Left lung (tissue), 10 donors: ENCODE data around the gene ITSN1. TPM values are rescaled to one million over a fixed set of nuclear protein-coding genes. Genes with fewer than 3 reads are reported as not detected.

Experiments
- ATAC-seq: fragments of 200-7000 bp; cut with Tn5 transposase; one replicate; pipeline ENCODE4 v1.9.1; 2020; ENCODE audit warnings: moderate library complexity
- DNase-seq, 4 donors: peaks; one replicate each; pipeline ENCODE4 v3.0.0-alpha.2; 2013 to 2020
- H3K27ac ChIP-seq, 2 donors: fragments of 200-600 bp; sonication (generic) in 1 of 2; one replicate each; pipeline versions ENCODE4 v1.5.0 to v1.8.0; 2020 to 2021
- H3K27me3 ChIP-seq, 2 donors: fragments of 200-600 bp; sonication (generic) in 1 of 2; one replicate each; pipeline versions ENCODE4 v1.5.0 to v1.8.0; 2020 to 2021
- H3K36me3 ChIP-seq, 2 donors: fragments of 200-600 bp; sonication (generic) in 1 of 2; one replicate each; pipeline versions ENCODE4 v1.5.0 to v1.8.0; 2020 to 2021
- H3K4me1 ChIP-seq, 2 donors: fragments of 200-600 bp; one replicate each; pipeline ENCODE4 v1.8.0; 2021
- H3K4me3 ChIP-seq, 2 donors: fragments of 200-600 bp; sonication (generic) in 1 of 2; one replicate each; pipeline versions ENCODE4 v1.5.0 to v1.8.0; 2020 to 2021; ENCODE audit warnings: mild to moderate bottlenecking in 1 of 2
- H3K9me3 ChIP-seq, 2 donors: fragments of 200-600 bp; sonication (generic) in 1 of 2; one replicate each; pipeline versions ENCODE4 v1.5.0 to v1.8.0; 2020 to 2021
- intact Hi-C, 2 donors: fragments of 100-400 bp; cut with DNase I; formaldehyde crosslinking; loops; one replicate each; pipeline versions ENCODE4 v1.11.2 to v1.14.2; 2022
- polyA plus RNA-seq, 6 donors: library from polyadenylated mRNA; unstranded; fragments of 120-200 nt; gene quantifications; one replicate each; pipeline ENCODE4 v1.2.1, GENCODE V29; 2013; ENCODE audit not compliant: insufficient read length in 6 of 6
- total RNA-seq, 2 donors: library from RNA; stranded (reverse); fragmentation: NEBNext Ultra II Directional; extraction: Animal tissue kit (Norgen Biotek cat#: 25700); gene quantifications; one replicate each; pipeline ENCODE4 v1.2.1, GENCODE V29; 2021
- TF ChIP-seq, protein P1 (sequence below), 2 donors: fragments of 200-600 bp; sonication (generic) in 1 of 2; IDR thresholded peaks; one replicate each; pipeline versions ENCODE4 v1.5.0 to v1.8.0; 2021; ENCODE audit warnings: antibody characterized with exemption in 2 of 2
- donor health status: DM: no; HTN: yes; CAD: no.
- donor health status: DM: no; HTN: no; CAD: no.

Gene ITSN1
- total and polyA plus RNA-seq, 8 donors = 38.9 to 59.1 (median 50.8) TPM

DNA sequence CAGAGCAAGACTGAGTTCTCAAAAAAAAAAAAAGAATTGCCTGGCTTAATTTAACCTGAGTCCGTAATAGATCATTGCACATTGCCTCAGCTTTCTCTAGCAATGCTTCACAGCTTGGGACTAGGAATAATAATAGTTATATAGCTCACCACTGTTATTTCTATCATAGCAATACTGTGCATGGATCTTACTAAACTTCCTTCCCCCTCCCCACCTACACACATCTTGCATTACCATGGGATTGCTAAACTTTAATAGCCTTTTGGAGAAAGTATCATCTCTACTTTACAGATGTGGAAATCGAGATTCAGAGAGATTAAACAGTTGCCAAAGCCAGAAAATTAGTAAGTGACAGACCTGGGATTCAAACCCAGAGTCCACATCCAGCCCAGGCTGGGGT is 173.9 kb downstream of the ITSN1 start:
- Histone ChIP-seq H3K4me1 (peaks cover 7 to 56% of the 10 kb centered on the region in 2 donors), H3K4me3 (no peak overlapping the region), H3K36me3 (peaks cover 0 to 19% of the 10 kb centered on the region in 2 donors), H3K27me3 (no peaks in the 10 kb centered on the region), H3K9me3 (no peaks in the 10 kb centered on the region), H3K27ac (no peak overlapping the region)
- intact Hi-C loops = no loop called here
- ATAC-seq = no peak
- TF ChIP-seq, protein P1, sequence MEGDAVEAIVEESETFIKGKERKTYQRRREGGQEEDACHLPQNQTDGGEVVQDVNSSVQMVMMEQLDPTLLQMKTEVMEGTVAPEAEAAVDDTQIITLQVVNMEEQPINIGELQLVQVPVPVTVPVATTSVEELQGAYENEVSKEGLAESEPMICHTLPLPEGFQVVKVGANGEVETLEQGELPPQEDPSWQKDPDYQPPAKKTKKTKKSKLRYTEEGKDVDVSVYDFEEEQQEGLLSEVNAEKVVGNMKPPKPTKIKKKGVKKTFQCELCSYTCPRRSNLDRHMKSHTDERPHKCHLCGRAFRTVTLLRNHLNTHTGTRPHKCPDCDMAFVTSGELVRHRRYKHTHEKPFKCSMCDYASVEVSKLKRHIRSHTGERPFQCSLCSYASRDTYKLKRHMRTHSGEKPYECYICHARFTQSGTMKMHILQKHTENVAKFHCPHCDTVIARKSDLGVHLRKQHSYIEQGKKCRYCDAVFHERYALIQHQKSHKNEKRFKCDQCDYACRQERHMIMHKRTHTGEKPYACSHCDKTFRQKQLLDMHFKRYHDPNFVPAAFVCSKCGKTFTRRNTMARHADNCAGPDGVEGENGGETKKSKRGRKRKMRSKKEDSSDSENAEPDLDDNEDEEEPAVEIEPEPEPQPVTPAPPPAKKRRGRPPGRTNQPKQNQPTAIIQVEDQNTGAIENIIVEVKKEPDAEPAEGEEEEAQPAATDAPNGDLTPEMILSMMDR (IDR thresholded peaks at IDR 0.05) = no peak
- DNase-seq = no peak

DNA sequence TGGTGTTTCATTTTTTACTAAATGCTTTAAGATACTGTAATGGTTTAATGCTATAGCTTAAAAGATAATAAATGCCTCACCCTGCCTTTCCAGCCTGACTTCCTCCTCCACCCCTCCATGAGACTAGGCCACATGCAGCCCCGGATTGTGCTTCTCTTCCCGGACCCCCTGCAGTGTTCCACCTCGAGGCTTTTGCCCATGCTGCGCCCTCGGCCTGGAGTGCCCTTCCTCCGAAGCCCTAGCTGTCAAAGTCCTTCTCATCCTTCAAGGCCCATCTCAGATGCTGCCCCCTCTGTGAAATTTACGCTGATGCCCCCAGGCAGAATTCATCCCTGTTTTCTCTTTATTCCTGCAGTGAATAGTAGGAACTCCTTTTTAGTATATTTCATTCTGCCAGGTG is 174.8 kb downstream of the ITSN1 start:
- Histone ChIP-seq H3K4me1 (peaks cover 5 to 46% of the 10 kb centered on the region in 2 donors), H3K9me3 (no peaks in the 10 kb centered on the region), H3K27ac (no peak overlapping the region), H3K36me3 (peaks cover 0 to 19% of the 10 kb centered on the region in 2 donors), H3K27me3 (no peaks in the 10 kb centered on the region), H3K4me3 (no peak overlapping the region)
- intact Hi-C loops = no loop called here
- ATAC-seq = no peak
- no peak for DNase-seq
- TF ChIP-seq, protein P1 (IDR thresholded peaks at IDR 0.05) = no peak

DNA sequence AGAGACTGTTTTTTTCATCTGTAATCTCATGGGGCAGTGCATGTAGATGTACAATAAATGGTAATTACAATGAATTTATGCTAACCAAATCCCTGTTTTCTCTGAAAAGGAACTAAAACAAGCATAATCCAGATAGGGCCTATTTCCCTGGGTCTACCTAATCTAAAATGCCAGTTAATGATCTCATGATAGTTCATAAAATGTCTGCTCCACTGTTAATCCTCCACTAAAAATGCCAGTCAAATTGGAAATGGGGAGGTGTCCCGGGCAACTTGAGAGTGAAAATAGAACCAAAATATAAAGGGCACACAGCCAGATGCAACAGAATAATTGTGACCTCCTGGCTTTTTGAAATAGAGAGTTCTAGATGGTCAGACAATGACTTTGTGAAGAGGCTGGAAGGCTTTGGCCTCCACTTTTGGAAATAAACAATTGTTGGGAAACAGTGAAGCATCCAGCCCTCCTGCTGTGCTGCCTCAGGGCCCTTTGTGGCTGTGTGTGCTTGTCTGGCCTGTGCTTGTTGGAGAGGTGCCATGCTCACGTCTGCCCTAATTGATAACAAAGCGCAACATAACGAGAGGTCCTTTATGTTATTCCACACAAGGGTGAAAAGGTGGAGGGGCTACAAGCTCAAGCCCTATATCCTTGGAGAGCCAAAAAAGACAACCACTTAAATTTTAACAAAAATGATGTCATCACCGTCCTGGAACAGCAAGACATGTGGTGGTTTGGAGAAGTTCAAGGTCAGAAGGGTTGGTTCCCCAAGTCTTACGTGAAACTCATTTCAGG is 175.6 kb downstream of the ITSN1 start:
- Histone ChIP-seq H3K27ac (no peak overlapping the region), H3K9me3 (no peaks in the 10 kb centered on the region), H3K36me3 (peaks cover 0 to 19% of the 10 kb centered on the region in 2 donors), H3K4me1 (peaks cover 5 to 40% of the 10 kb centered on the region in 2 donors), H3K27me3 (no peaks in the 10 kb centered on the region), H3K4me3 (no peak overlapping the region)
- TF ChIP-seq, protein P1 (IDR thresholded peaks at IDR 0.05) = no peak
- DNase-seq (no peak), ATAC-seq (no peak)
- intact Hi-C loops = no loop called here

DNA sequence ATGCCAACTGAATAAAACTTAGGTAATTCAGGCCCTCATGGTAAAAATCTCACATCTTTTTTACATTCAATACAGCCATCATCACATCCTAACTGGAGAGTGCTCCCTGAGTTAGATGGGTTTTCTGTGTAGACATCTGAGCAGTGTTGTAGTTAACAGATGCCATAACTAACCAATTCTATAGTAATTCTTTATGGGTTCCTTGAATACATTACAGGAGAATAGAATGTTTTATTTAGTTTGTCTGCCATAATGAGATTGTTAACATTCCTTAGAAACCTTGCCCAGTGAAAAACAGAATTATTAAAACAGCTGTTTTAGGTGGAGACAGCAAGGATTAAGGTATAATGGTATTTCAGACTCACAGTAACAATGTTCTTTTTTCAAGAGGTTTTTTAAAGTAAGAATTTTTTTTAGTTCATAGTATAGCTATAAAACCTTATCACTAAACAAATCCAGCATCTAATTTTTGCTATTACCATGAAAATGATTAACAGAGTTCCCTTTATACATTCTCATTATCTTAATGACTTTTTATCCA is 178.0 kb downstream of the ITSN1 start:
- TF ChIP-seq, protein P1 (IDR thresholded peaks at IDR 0.05) = no peak
- H3K27me3 ChIP-seq = no peaks in the 10 kb centered on the region
- H3K9me3 ChIP-seq = no peaks in the 10 kb centered on the region
- no peak overlapping the region for H3K27ac ChIP-seq
- DNase-seq (no peak), ATAC-seq (no peak)
- H3K36me3 ChIP-seq = peaks cover 0 to 5% of the 10 kb centered on the region in 2 donors
- H3K4me1 ChIP-seq = peaks cover 5 to 17% of the 10 kb centered on the region in 2 donors
- intact Hi-C loops = no loop called here
- no peak overlapping the region for H3K4me3 ChIP-seq

DNA sequence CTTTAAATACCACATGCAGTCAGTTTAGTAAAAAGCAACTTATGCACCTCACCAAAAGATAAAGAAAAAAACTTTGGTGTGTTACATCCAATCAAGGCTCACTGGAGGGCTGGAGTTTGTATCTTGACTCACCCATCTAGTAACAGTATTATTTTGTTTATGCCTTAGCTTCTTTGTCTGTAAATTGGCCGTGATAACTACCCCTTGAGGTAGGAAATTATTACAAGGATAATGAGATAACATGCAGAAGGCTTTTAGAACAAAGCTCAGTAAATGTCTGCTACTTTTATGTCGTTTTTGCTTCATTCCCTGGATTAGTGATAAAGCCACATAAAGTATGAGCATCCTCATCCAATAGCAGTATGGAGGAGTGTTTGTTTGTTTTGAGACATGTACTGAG is 178.5 kb downstream of the ITSN1 start:
- DNase-seq = no peak
- H3K36me3 ChIP-seq = peaks cover 0 to 5% of the 10 kb centered on the region in 2 donors
- no peak for ATAC-seq
- TF ChIP-seq, protein P1 (IDR thresholded peaks at IDR 0.05) = no peak
- H3K4me3 ChIP-seq = no peak overlapping the region
- intact Hi-C loops = no loop called here
- H3K27me3 ChIP-seq = no peaks in the 10 kb centered on the region
- no peaks in the 10 kb centered on the region for H3K9me3 ChIP-seq
- H3K4me1 ChIP-seq = peaks cover 5 to 12% of the 10 kb centered on the region in 2 donors
- H3K27ac ChIP-seq = no peak overlapping the region
